HG02973 (cell line): Measurements from ENCODE around the gene ANO7.

Experiments
- ATAC-seq: cut with Tn5 transposase; IDR thresholded peaks from one replicate; pipeline ENCODE4 v1.9.1; 2021; ENCODE audit warnings: moderate library complexity; ENCODE audit not compliant: unreplicated experiment

ANO7 gene

GRCh38 chr2:241269707-241270520, 81.4 kb downstream of the ANO7 start:
- no peak for ATAC-seq

- no peak for ATAC-seq
Observed at GRCh38 chr2:241270531-241270930, 82.1 kb downstream of the ANO7 start.

GRCh38 chr2:241271706-241272302, 83.3 kb downstream of the ANO7 start:
- peak; percentile 40 for ATAC-seq

- peak; percentile 44 for ATAC-seq
Observed at GRCh38 chr2:241272303-241273209, 84.1 kb downstream of the ANO7 start.

GRCh38 chr2:241273210-241274020, 84.9 kb downstream of the ANO7 start:
- ATAC-seq, result no peak

GRCh38 chr2:241274127-241274526, 85.7 kb downstream of the ANO7 start:
- no peak for ATAC-seq
